Lung (tissue), 12 donors: Measurements from ENCODE around the gene ZNF764. TPM values are rescaled to one million over a fixed set of nuclear protein-coding genes. Genes with fewer than 3 reads are reported as not detected.
"Not testable (repeated sequence)": the region's sequence is repeated elsewhere in the genome, so short reads cannot be mapped to it uniquely, and the experiment has no call there.

Source experiments
- ATAC-seq: fragments of 200-7000 bp; cut with Tn5 transposase; one replicate; pipeline ENCODE4 v1.9.1; 2020; ENCODE audit warnings: moderate number of reproducible peaks; ENCODE audit not compliant: insufficient read depth, low FRiP score
- DNase-seq, 3 donors: peaks; one replicate each; pipeline ENCODE4 v3.0.0-alpha.2; 2013 to 2017
- H3K27ac ChIP-seq, 2 donors: one replicate each; pipeline ENCODE4 v1.5.1; 2013; ENCODE audit warnings: mild to moderate bottlenecking in 2 of 2, moderate library complexity in 2 of 2, control low read depth in 1 of 2, inconsistent platforms in 1 of 2, low read depth in 1 of 2, low read length in 1 of 2
- H3K27me3 ChIP-seq, 3 donors: one replicate each; pipeline ENCODE4 v1.5.1; 2013; ENCODE audit warnings: low read length in 2 of 3; ENCODE audit not compliant: control insufficient read depth in 3 of 3, insufficient read depth in 3 of 3
- H3K36me3 ChIP-seq, 4 donors: one replicate each; pipeline ENCODE4 v1.5.1; 2013; ENCODE audit warnings: low read length in 4 of 4, mild to moderate bottlenecking in 1 of 4, moderate library complexity in 1 of 4; ENCODE audit not compliant: control insufficient read depth in 4 of 4, insufficient read depth in 4 of 4
- H3K4me1 ChIP-seq, 5 donors: one replicate each; pipeline ENCODE4 v1.5.1; 2013; ENCODE audit warnings: low read length in 5 of 5, mild to moderate bottlenecking in 2 of 5, moderate library complexity in 1 of 5; ENCODE audit not compliant: control insufficient read depth in 5 of 5, insufficient read depth in 5 of 5
- H3K4me3 ChIP-seq: one replicate; pipeline ENCODE4 v1.5.1; 2013; ENCODE audit warnings: mild to moderate bottlenecking, control low read depth, moderate library complexity
- H3K9ac ChIP-seq, 2 donors: one replicate each; pipeline ENCODE4 v1.5.1; 2013; ENCODE audit warnings: low read length in 2 of 2, control low read depth in 1 of 2; ENCODE audit not compliant: insufficient read depth in 1 of 2
- H3K9me3 ChIP-seq, 4 donors: one replicate each; pipeline ENCODE4 v1.5.1; 2013; ENCODE audit warnings: low read length in 3 of 4, mild to moderate bottlenecking in 1 of 4, moderate library complexity in 1 of 4; ENCODE audit not compliant: control insufficient read depth in 4 of 4, insufficient read depth in 3 of 4
- WGBS, 2 donors: extraction: QIAGEN DNeasy Blood & Tissue Kit; methylation state at CpG; one replicate each; pipeline ENCODE4 v1.1.7; 2013; 5-methylcytosine and 5-hydroxymethylcytosine counted together
- polyA plus RNA-seq, 2 donors: library from polyadenylated mRNA; stranded (reverse); fragments of 200-250 nt; gene quantifications; one replicate each; pipeline ENCODE4 v1.2.1, GENCODE V29; 2013
- total RNA-seq, 2 donors: library from RNA; depleted of rRNA in 1 of 2; stranded (reverse); fragments of >200 nt in 1 of 2; gene quantifications; one replicate each; pipeline ENCODE4 v1.2.1, GENCODE V29; 2014 to 2021
- TF ChIP-seq, protein P1 (sequence below): IDR thresholded peaks from 2 replicates; pipeline ENCODE4 v1.5.1; 2012; ENCODE audit warnings: mild to moderate bottlenecking; ENCODE audit errors: control extremely low read depth, extremely low read depth
- donor health status: control.
- donor health status: control.
- donor health status: Bipolar disorder and iron deficiency.
- donor health status: healthy.
- donor health status: DM: yes; HTN: yes; CAD: no.

ZNF764 gene
- total and polyA plus RNA-seq, 4 donors, result 4.9 to 12.6 (median 8.3) TPM

DNA sequence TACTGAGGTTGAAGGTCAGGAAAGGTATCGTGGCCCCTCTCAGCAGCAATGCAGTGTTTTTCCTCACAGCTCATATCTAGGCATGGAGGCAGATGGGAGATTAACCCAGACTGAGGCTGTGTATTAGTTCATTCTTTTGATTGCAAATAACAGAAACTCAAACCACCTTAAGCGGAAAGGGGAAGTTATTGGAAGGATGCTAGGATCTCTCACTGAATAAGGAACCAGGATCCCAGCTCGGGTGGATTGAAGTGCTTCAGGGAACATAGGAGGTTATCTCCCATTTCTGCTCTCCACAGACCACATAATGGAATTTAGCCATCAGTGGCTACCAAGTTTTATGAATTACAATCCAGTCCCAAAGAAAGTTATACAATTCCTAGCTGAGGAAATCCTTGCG is 43.8 kb upstream of the ZNF764 start:
- DNase-seq (no peak), ATAC-seq (no peak)
- Histone ChIP-seq H3K4me3 (no peak overlapping the region), H3K9me3 (no peaks in the 10 kb centered on the region), H3K27ac (no peak overlapping the region), H3K36me3 (peaks cover 11 to 19% (median 16%) of the 10 kb centered on the region in 4 donors), H3K27me3 (no peaks in the 10 kb centered on the region), H3K9ac (no peak overlapping the region), H3K4me1 (no peaks in the 10 kb centered on the region)
- TF ChIP-seq, protein P1, sequence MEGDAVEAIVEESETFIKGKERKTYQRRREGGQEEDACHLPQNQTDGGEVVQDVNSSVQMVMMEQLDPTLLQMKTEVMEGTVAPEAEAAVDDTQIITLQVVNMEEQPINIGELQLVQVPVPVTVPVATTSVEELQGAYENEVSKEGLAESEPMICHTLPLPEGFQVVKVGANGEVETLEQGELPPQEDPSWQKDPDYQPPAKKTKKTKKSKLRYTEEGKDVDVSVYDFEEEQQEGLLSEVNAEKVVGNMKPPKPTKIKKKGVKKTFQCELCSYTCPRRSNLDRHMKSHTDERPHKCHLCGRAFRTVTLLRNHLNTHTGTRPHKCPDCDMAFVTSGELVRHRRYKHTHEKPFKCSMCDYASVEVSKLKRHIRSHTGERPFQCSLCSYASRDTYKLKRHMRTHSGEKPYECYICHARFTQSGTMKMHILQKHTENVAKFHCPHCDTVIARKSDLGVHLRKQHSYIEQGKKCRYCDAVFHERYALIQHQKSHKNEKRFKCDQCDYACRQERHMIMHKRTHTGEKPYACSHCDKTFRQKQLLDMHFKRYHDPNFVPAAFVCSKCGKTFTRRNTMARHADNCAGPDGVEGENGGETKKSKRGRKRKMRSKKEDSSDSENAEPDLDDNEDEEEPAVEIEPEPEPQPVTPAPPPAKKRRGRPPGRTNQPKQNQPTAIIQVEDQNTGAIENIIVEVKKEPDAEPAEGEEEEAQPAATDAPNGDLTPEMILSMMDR, result no peak
- 55 to 79% methylated on average over 4 of the region's 4 CpGs for WGBS, 2 donors

DNA sequence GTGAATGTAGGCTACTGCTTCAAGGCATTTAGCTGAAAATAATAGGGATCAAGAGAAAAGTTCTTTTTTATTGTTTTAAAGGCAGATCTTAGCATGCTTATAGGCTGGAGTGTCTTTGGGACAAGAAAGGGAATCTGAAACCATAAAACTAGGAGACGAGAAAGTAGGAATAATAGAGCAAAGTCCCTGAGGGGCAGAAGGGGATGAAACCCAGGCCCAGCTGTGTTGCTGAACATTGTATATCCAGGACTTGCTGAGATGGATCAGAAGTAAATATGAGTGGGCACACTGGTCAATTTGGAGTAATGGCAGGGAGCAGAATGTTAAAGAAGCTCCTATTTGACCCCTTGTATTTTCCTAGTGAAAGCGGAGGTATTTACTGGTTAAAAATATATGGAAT is 42.8 kb upstream of the ZNF764 start:
- Histone ChIP-seq H3K27ac (no peak overlapping the region), H3K36me3 (peaks cover 9 to 19% (median 15%) of the 10 kb centered on the region in 4 donors), H3K4me3 (no peak overlapping the region), H3K9ac (no peak overlapping the region), H3K27me3 (no peaks in the 10 kb centered on the region), H3K4me1 (no peaks in the 10 kb centered on the region), H3K9me3 (no peaks in the 10 kb centered on the region)
- ATAC-seq (no peak), DNase-seq (no peak)
- TF ChIP-seq, protein P1, result no peak
- WGBS, 2 donors, result 99% methylated on average over 2 of the region's 2 CpGs

DNA sequence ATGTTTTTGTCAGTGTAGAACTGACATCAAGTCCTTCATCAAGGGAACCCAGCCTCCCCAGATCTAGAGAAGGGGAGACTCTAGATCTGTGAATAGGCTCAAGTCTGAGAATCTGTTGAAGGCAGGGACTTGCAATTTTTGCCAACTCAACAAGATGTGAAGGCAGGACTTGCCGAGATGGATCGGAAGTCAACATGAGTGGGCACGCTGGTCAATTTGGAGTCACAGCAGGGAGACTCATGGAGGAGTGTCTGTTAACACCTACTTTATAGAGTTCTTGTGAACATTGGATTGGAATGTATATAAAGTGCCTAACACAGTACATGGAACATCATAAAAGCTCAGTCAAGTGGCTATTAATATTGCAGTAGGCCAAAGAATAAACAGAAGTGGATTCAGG is 42.0 kb upstream of the ZNF764 start:
- H3K9ac ChIP-seq, result no peak overlapping the region
- 77 to 86% methylated on average over 3 of the region's 3 CpGs for WGBS, 2 donors
- TF ChIP-seq, protein P1, result no peak
- peaks cover 7 to 19% (median 14%) of the 10 kb centered on the region in 4 donors for H3K36me3 ChIP-seq
- no peak overlapping the region for H3K4me3 ChIP-seq
- no peak overlapping the region for H3K27ac ChIP-seq
- no peak for ATAC-seq
- DNase-seq, result no peak
- H3K27me3 ChIP-seq, result no peaks in the 10 kb centered on the region
- H3K4me1 ChIP-seq, result no peaks in the 10 kb centered on the region
- H3K9me3 ChIP-seq, result no peaks in the 10 kb centered on the region

DNA sequence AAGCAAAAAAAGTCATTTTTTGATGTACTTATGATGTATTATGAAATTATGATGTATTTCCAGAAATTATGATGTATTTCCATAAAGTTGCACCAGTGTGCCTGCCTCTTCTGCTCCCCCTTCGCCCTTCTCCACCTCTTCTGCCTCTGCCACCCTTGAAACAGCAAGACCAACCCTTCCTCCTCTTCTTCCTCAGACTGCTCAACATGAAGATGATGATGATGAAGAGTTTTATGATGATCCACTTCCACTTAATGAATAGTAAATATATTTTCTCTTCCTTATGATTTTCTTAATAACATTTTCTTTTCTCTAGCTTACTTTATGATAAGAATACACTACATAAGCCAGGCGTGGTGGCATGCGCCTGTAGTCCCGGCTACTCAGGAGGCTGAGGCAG is 34.7 kb upstream of the ZNF764 start:
- Histone ChIP-seq H3K27ac (no peak overlapping the region), H3K4me1 (no peaks in the 10 kb centered on the region), H3K4me3 (no peak overlapping the region), H3K9ac (no peak overlapping the region), H3K36me3 (no peaks in the 10 kb centered on the region), H3K27me3 (no peaks in the 10 kb centered on the region), H3K9me3 (no peaks in the 10 kb centered on the region)
- TF ChIP-seq, protein P1, result no peak
- 93 to 98% methylated on average over 4 of the region's 4 CpGs for WGBS, 2 donors
- no peak for DNase-seq
- ATAC-seq, result no peak

DNA sequence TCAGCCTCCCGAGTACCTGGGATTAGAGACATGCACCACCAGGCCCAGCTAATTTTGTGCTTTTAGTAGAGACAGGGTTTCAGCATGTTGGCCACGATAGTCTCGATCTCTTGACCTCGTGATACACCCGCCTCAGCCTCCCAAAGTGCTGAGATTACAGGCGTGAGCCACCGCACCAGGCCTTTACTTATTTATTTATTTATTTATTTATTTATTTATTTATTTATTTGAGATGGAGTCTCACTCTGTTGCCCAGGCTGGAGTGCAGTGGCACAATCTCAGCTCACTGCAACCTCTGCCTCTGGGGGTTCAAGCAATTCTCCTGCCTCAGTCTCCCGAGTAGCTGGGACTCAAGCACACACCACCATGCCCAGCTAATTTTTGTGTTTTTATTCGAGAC is 32.7 kb upstream of the ZNF764 start:
- H3K27me3 ChIP-seq, H3K9me3 ChIP-seq, H3K27ac ChIP-seq, H3K36me3 ChIP-seq, H3K9ac ChIP-seq, H3K4me1 ChIP-seq, DNase-seq, ATAC-seq, H3K4me3 ChIP-seq: not testable (repeated sequence)
- 98% methylated on average over 9 of the region's 9 CpGs for WGBS, 2 donors

DNA sequence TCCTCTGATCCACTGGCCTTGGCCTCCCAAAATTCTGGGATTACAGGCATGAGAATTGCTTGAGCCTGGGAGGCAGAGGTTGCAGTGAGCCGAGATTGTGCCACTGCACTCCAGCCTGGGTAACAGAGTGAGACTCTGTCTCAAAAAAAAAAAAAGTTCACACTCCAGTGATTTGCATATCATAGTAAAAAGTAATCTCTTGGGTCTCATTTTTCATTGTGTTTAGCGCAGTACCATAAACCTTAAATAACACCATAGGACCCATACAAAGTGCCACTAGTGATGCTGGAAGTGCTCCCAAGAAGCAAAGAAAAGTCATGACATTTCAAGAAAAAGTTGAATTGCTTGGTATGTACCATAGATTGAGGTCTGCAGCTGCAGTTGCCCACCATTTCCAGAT is 31.4 kb upstream of the ZNF764 start:
- not testable (repeated sequence) for H3K4me3 ChIP-seq, H3K36me3 ChIP-seq, H3K27ac ChIP-seq, H3K9ac ChIP-seq, ATAC-seq, H3K9me3 ChIP-seq, DNase-seq, H3K4me1 ChIP-seq, H3K27me3 ChIP-seq
- WGBS, 2 donors, result 95 to 100% methylated on average over 2 of the region's 2 CpGs
